Astrocyte (in vitro differentiated cells and primary cell): Measurements from ENCODE around the gene CTDP1. TPM values are rescaled to one million over a fixed set of nuclear protein-coding genes. Genes with fewer than 3 reads are reported as not detected.

Experiments used
- DNase-seq: peaks from one replicate; pipeline ENCODE4 v3.0.0-alpha.2; 2010; ENCODE audit warnings: low read depth
- FAIRE-seq: peaks from 2 replicates; lab custom pipeline; 2011; peaks lifted over from hg19 to GRCh38; lab: Jason Lieb, UNC
- H2AFZ ChIP-seq: 2 replicates; pipeline ENCODE4 v1.6.0; 2012; ENCODE audit warnings: low read depth, low read length, inconsistent platforms
- H3K27ac ChIP-seq: 2 replicates; pipeline ENCODE4 v1.5.1; 2011; ENCODE audit warnings: low read depth, low read length, inconsistent platforms
- H3K27me3 ChIP-seq: 2 replicates; pipeline ENCODE4 v1.6.0; 2011; ENCODE audit warnings: low read length, inconsistent platforms; ENCODE audit not compliant: insufficient read depth
- H3K36me3 ChIP-seq: 2 replicates; pipeline ENCODE4 v1.5.1; 2011; ENCODE audit warnings: low read length, inconsistent platforms; ENCODE audit not compliant: insufficient read depth
- H3K4me1 ChIP-seq: 2 replicates; pipeline ENCODE4 v1.5.1; 2011; ENCODE audit warnings: low read length, inconsistent platforms; ENCODE audit not compliant: insufficient read depth
- H3K4me2 ChIP-seq: 2 replicates; pipeline ENCODE4 v1.6.0; 2012; ENCODE audit warnings: low read length, inconsistent platforms
- H3K4me3 ChIP-seq: 2 replicates; pipeline ENCODE4 v1.5.1; 2011; ENCODE audit warnings: low read depth, mild to moderate bottlenecking, low read length, inconsistent platforms; ENCODE audit not compliant: insufficient read depth
- H3K79me2 ChIP-seq: 2 replicates; pipeline ENCODE4 v1.6.0; 2012; ENCODE audit warnings: mild to moderate bottlenecking, low read length, inconsistent platforms; ENCODE audit not compliant: insufficient read depth
- H3K9ac ChIP-seq: 2 replicates; pipeline ENCODE4 v1.6.0; 2012; ENCODE audit warnings: mild to moderate bottlenecking, low read length, inconsistent platforms
- H3K9me3 ChIP-seq: 2 replicates; pipeline ENCODE4 v1.5.1; 2012; ENCODE audit warnings: low read depth, mild to moderate bottlenecking, low read length, inconsistent platforms; ENCODE audit not compliant: insufficient read depth
- H4K20me1 ChIP-seq: 2 replicates; pipeline ENCODE4 v1.6.0; 2012; ENCODE audit warnings: low read length, inconsistent platforms; ENCODE audit not compliant: insufficient read depth
- H3K27ac Mint-ChIP-seq: one replicate; pipeline ENCODE4 v1.8.0; 2021; ENCODE audit warnings: mild to moderate bottlenecking, mixed read lengths; ENCODE audit not compliant: unreplicated experiment
- H3K27me3 Mint-ChIP-seq: one replicate; pipeline ENCODE4 v1.8.0; 2021; ENCODE audit warnings: low read depth, mixed read lengths; ENCODE audit not compliant: unreplicated experiment
- H3K36me3 Mint-ChIP-seq: one replicate; pipeline ENCODE4 v1.8.0; 2021; ENCODE audit warnings: low read depth, mixed read lengths; ENCODE audit not compliant: unreplicated experiment
- H3K4me1 Mint-ChIP-seq: one replicate; pipeline ENCODE4 v1.8.0; 2021; ENCODE audit warnings: low read depth, mixed read lengths; ENCODE audit not compliant: unreplicated experiment
- H3K4me3 Mint-ChIP-seq: one replicate; pipeline ENCODE4 v1.8.0; 2021; ENCODE audit warnings: mild to moderate bottlenecking, moderate library complexity, mixed read lengths; ENCODE audit not compliant: unreplicated experiment
- H3K9me3 Mint-ChIP-seq: one replicate; pipeline ENCODE4 v1.8.0; 2021; ENCODE audit warnings: mild to moderate bottlenecking, mixed read lengths; ENCODE audit not compliant: unreplicated experiment
- EZH2 ChIP-seq: IDR thresholded peaks from 2 replicates; pipeline ENCODE4 v1.6.1; 2012; ENCODE audit warnings: mild to moderate bottlenecking, low read length, inconsistent platforms; ENCODE audit not compliant: insufficient read depth
- total RNA-seq: library from RNA; stranded (reverse); gene quantifications from 2 replicates; pipeline ENCODE4 v1.2.1, GENCODE V29; 2021
- TF ChIP-seq, protein P1 (sequence below): IDR thresholded peaks from 2 replicates; pipeline ENCODE4 v1.5.1; 2011; ENCODE audit warnings: low read depth, mild to moderate bottlenecking, inconsistent platforms, low read length, moderate library complexity; ENCODE audit not compliant: insufficient read depth

Gene CTDP1
- total RNA-seq, 1 donor from 2014 or later: 31.7 TPM

DNA sequence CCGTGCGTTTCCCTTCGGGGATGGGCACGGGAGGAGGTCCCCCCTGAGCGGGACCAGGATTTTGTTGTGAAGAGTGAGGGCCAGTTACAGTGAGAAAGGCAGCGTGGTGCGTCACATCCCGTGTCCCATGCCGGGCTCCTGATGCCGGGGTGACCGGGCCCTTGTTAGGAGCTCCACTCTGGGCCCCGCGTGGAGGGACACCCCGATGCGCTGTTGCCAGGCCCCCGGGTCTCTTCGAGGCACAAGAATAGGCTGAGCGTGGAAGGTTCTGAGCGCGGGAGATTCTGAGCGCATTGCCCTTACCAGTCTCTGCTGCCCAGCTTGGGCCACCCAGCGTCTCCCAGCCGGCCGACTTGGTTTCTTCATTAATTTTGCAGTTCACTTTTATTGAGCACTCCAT is 17.6 kb downstream of the CTDP1 start:
- Histone ChIP-seq H3K4me2 (no peak overlapping the region), H3K27me3 (no peaks in the 10 kb centered on the region), H4K20me1 (peaks cover 54% of the 10 kb centered on the region), H3K27ac (no peak overlapping the region), H3K79me2 (peaks cover 38% of the 10 kb centered on the region), H3K9ac (no peak overlapping the region), H3K9me3 (no peaks in the 10 kb centered on the region), H2AFZ (no peak overlapping the region), H3K4me3 (no peak overlapping the region), H3K4me1 (peaks cover 4% of the 10 kb centered on the region), H3K36me3 (peaks cover 8% of the 10 kb centered on the region)
- no peak overlapping the region for H3K4me3 Mint-ChIP-seq
- H3K27me3 Mint-ChIP-seq: no peaks in the 10 kb centered on the region
- TF ChIP-seq, protein P1, sequence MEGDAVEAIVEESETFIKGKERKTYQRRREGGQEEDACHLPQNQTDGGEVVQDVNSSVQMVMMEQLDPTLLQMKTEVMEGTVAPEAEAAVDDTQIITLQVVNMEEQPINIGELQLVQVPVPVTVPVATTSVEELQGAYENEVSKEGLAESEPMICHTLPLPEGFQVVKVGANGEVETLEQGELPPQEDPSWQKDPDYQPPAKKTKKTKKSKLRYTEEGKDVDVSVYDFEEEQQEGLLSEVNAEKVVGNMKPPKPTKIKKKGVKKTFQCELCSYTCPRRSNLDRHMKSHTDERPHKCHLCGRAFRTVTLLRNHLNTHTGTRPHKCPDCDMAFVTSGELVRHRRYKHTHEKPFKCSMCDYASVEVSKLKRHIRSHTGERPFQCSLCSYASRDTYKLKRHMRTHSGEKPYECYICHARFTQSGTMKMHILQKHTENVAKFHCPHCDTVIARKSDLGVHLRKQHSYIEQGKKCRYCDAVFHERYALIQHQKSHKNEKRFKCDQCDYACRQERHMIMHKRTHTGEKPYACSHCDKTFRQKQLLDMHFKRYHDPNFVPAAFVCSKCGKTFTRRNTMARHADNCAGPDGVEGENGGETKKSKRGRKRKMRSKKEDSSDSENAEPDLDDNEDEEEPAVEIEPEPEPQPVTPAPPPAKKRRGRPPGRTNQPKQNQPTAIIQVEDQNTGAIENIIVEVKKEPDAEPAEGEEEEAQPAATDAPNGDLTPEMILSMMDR: no peak
- TF ChIP-seq EZH2: no peak
- peak overlapping the region; percentile 49 for H3K27ac Mint-ChIP-seq
- H3K9me3 Mint-ChIP-seq: peaks cover 4% of the 10 kb centered on the region
- peaks cover 36% of the 10 kb centered on the region for H3K4me1 Mint-ChIP-seq
- DNase-seq (no peak), FAIRE-seq (no peak)
- peaks cover 22% of the 10 kb centered on the region for H3K36me3 Mint-ChIP-seq

DNA sequence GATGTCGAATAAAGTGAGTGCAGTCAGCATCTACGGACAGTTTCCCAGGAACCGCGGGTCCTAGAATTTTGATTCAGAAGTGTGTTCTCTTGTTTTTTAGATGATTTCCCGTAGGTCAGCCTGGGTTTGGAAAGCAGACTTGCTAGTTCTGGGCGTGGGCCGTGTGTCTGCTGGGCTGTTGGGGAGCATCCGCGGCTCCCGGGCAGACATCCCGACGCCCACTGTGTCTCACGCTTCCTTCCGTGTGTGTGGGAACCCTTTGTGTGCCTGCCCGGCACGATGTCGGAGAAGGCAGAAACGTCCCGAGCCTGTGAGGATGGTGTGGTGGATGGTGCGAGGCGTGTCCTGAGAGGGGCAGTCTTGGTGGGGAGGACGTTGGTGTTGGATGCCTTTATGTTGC is 18.4 kb downstream of the CTDP1 start:
- peaks cover 28% of the 10 kb centered on the region for H3K4me1 Mint-ChIP-seq
- Histone ChIP-seq H3K9ac (no peak overlapping the region), H4K20me1 (peaks cover 49% of the 10 kb centered on the region), H3K36me3 (peaks cover 8% of the 10 kb centered on the region), H3K9me3 (no peaks in the 10 kb centered on the region), H3K27me3 (no peaks in the 10 kb centered on the region), H2AFZ (no peak overlapping the region), H3K4me2 (no peak overlapping the region), H3K79me2 (peaks cover 30% of the 10 kb centered on the region), H3K4me1 (peaks cover 4% of the 10 kb centered on the region), H3K27ac (no peak overlapping the region), H3K4me3 (no peak overlapping the region)
- H3K9me3 Mint-ChIP-seq: peaks cover 4% of the 10 kb centered on the region
- peak overlapping the region; percentile 5 for H3K27ac Mint-ChIP-seq
- peak overlapping the region; percentile 31 for H3K4me3 Mint-ChIP-seq
- FAIRE-seq (no peak), DNase-seq (no peak)
- H3K27me3 Mint-ChIP-seq: no peaks in the 10 kb centered on the region
- TF ChIP-seq, protein P1: no peak
- TF ChIP-seq EZH2: no peak
- H3K36me3 Mint-ChIP-seq: peaks cover 22% of the 10 kb centered on the region

- H3K36me3 ChIP-seq: peaks cover 12% of the 10 kb centered on the region
- no peaks in the 10 kb centered on the region for H3K27me3 ChIP-seq
- peak overlapping the region; percentile 26 for H3K27ac ChIP-seq
- FAIRE-seq (no peak), DNase-seq (peak; percentile 68)
- peaks cover 26% of the 10 kb centered on the region for H3K4me1 Mint-ChIP-seq
- H3K9ac ChIP-seq: peak overlapping the region; percentile 16
- no peak overlapping the region for H3K27ac Mint-ChIP-seq
- no peaks in the 10 kb centered on the region for H3K9me3 ChIP-seq
- H3K27me3 Mint-ChIP-seq: no peaks in the 10 kb centered on the region
- peaks cover 4% of the 10 kb centered on the region for H3K4me1 ChIP-seq
- peak overlapping the region; percentile 7 for H3K4me2 ChIP-seq
- peaks cover 4% of the 10 kb centered on the region for H3K9me3 Mint-ChIP-seq
- no peak overlapping the region for H2AFZ ChIP-seq
- H4K20me1 ChIP-seq: peaks cover 49% of the 10 kb centered on the region
- H3K79me2 ChIP-seq: peaks cover 29% of the 10 kb centered on the region
- no peak overlapping the region for H3K4me3 ChIP-seq
- no peak overlapping the region for H3K4me3 Mint-ChIP-seq
- H3K36me3 Mint-ChIP-seq: peaks cover 22% of the 10 kb centered on the region
- TF ChIP-seq, protein P1: no peak
- TF ChIP-seq EZH2: no peak
Observed at GRCh38 chr18:79698668-79699335, 19.2 kb downstream of the CTDP1 start.
